HEK293 (cell line): ENCODE data around the gene NAV2.

Experiments
- CTCF ChIA-PET: fragments of 350-600 bp; formaldehyde crosslinking; extraction: SDS; loops from one replicate; lab custom pipeline; 2021; ENCODE audit warnings: antibody characterized with exemption; lab: Yijun Ruan, JAX
- POLR2A ChIA-PET: fragments of 300-600 bp; formaldehyde crosslinking; extraction: SDS; loops from one replicate; lab custom pipeline; 2020; ENCODE audit warnings: antibody characterized with exemption, inconsistent platforms; lab: Yijun Ruan, JAX
- H3K27ac ChIP-seq: fragments of 200-500 bp; sonication (Bioruptor generic); 2 replicates; pipeline ENCODE4 v1.5.1; 2014; ENCODE audit warnings: low read depth, low read length, control low read depth, inconsistent platforms; ENCODE audit errors: extremely low read depth
- H3K36me3 ChIP-seq, 2 experiments: fragments of 200-500 bp in 1 of 2; sonication (Bioruptor generic) in 1 of 2; 1 replicate in 1 of 2; 2 replicates in 1 of 2; pipeline ENCODE4 v1.5.1; 2014 to 2017; ENCODE audit warnings: inconsistent platforms in 2 of 2, low read length in 2 of 2; ENCODE audit not compliant: control insufficient read depth in 2 of 2, insufficient read depth in 1 of 2
- H3K4me1 ChIP-seq: fragments of 200-500 bp; sonication (Bioruptor generic); 2 replicates; pipeline ENCODE4 v1.5.1; 2014; ENCODE audit warnings: mild to moderate bottlenecking, low read length, inconsistent platforms; ENCODE audit not compliant: control insufficient read depth, insufficient read depth
- H3K4me3 ChIP-seq: 2 replicates; pipeline ENCODE4 v1.5.1; 2011; ENCODE audit warnings: low read depth, mild to moderate bottlenecking, control low read depth, low read length, moderate library complexity
- H3K9me3 ChIP-seq: fragments of 200-500 bp; sonication (Bioruptor generic); 2 replicates; pipeline ENCODE4 v1.5.1; 2014; ENCODE audit warnings: low read depth, low read length, inconsistent platforms; ENCODE audit not compliant: control insufficient read depth, insufficient read depth
- AEBP2 ChIP-seq: fragments of 450-650 bp; formaldehyde crosslinking; IDR thresholded peaks from 2 replicates; pipeline ENCODE4 v1.5.1; 2016; ENCODE audit warnings: missing biosample characterization, missing genetic modification characterization, borderline replicate concordance
- ELK4 ChIP-seq: IDR thresholded peaks from 2 replicates; pipeline ENCODE4 v1.6.1; 2011; ENCODE audit warnings: mild to moderate bottlenecking, low read depth, low read length, borderline replicate concordance
- GLIS2 ChIP-seq: fragments of 450-650 bp; formaldehyde crosslinking; IDR thresholded peaks from 2 replicates; pipeline ENCODE4 v1.5.1; 2016; ENCODE audit warnings: missing biosample characterization, missing genetic modification characterization
- MEIS1 ChIP-seq: sonication (generic); formaldehyde crosslinking; IDR thresholded peaks from 2 replicates; pipeline ENCODE4 v1.8.1; 2022; ENCODE audit warnings: missing genetic modification reagents, mild to moderate bottlenecking, borderline replicate concordance
- PBX3 ChIP-seq: sonication (generic); formaldehyde crosslinking; IDR thresholded peaks from 2 replicates; pipeline ENCODE4 v1.8.1; 2022; ENCODE audit warnings: mild to moderate bottlenecking, moderate library complexity, missing genetic modification reagents
- SP2 ChIP-seq: fragments of 450-650 bp; formaldehyde crosslinking; IDR thresholded peaks from 2 replicates; pipeline ENCODE4 v1.5.1; 2016; ENCODE audit warnings: missing biosample characterization, missing genetic modification characterization
- TCF7L2 ChIP-seq: IDR thresholded peaks from 2 replicates; pipeline ENCODE4 v1.6.1; 2011; ENCODE audit warnings: low read depth, mild to moderate bottlenecking, inconsistent platforms, low read length, moderate library complexity, borderline replicate concordance
- ZBTB26 ChIP-seq: fragments of 450-650 bp; formaldehyde crosslinking; optimal IDR thresholded peaks from 2 replicates; pipeline ENCODE3; 2016; ENCODE audit warnings: missing biosample characterization, mild to moderate bottlenecking, missing genetic modification characterization
- ZFP69B ChIP-seq: fragments of 450-650 bp; formaldehyde crosslinking; IDR thresholded peaks from 2 replicates; pipeline ENCODE4 v1.5.1; 2016; ENCODE audit warnings: missing biosample characterization, missing genetic modification characterization
- ZNF10 ChIP-seq: fragments of 450-650 bp; formaldehyde crosslinking; IDR thresholded peaks from 2 replicates; pipeline ENCODE4 v1.5.1; 2017; ENCODE audit warnings: missing biosample characterization, missing genetic modification characterization
- ZNF114 ChIP-seq: fragments of 450-650 bp; formaldehyde crosslinking; IDR thresholded peaks from 2 replicates; pipeline ENCODE4 v1.5.0; 2017; ENCODE audit warnings: missing biosample characterization, missing genetic modification characterization
- ZNF148 ChIP-seq: fragments of 450-650 bp; formaldehyde crosslinking; IDR thresholded peaks from 2 replicates; pipeline ENCODE4 v1.5.0; 2017; ENCODE audit warnings: missing biosample characterization, missing genetic modification characterization, borderline replicate concordance
- ZNF157 ChIP-seq: fragments of 450-650 bp; formaldehyde crosslinking; IDR thresholded peaks from 2 replicates; pipeline ENCODE4 v1.5.1; 2016; ENCODE audit warnings: missing biosample characterization, missing genetic modification characterization
- ZNF19 ChIP-seq: fragments of 450-650 bp; formaldehyde crosslinking; IDR thresholded peaks from 2 replicates; pipeline ENCODE4; 2016; ENCODE audit warnings: missing biosample characterization, missing genetic modification characterization, low read depth
- ZNF248 ChIP-seq: fragments of 450-650 bp; formaldehyde crosslinking; IDR thresholded peaks from 2 replicates; pipeline ENCODE4 v1.5.1; 2017; ENCODE audit warnings: missing biosample characterization, missing genetic modification characterization
- ZNF26 ChIP-seq: fragments of 450-650 bp; formaldehyde crosslinking; IDR thresholded peaks from 2 replicates; pipeline ENCODE4 v1.5.1; 2016; ENCODE audit warnings: missing biosample characterization, missing genetic modification characterization
- ZNF398 ChIP-seq: fragments of 450-650 bp; formaldehyde crosslinking; IDR thresholded peaks from 2 replicates; pipeline ENCODE4 v1.5.1; 2017; ENCODE audit warnings: missing biosample characterization, missing genetic modification characterization
- ZNF529 ChIP-seq: fragments of 450-650 bp; formaldehyde crosslinking; IDR thresholded peaks from 2 replicates; pipeline ENCODE4 v1.5.1; 2017; ENCODE audit warnings: missing genetic modification characterization, missing biosample characterization; ENCODE audit not compliant: insufficient replicate concordance
- ZNF548 ChIP-seq: fragments of 450-650 bp; formaldehyde crosslinking; IDR thresholded peaks from 2 replicates; pipeline ENCODE4 v1.5.1; 2016; ENCODE audit warnings: missing biosample characterization, missing genetic modification characterization
- ZNF558 ChIP-seq: fragments of 450-650 bp; formaldehyde crosslinking; IDR thresholded peaks from 2 replicates; pipeline ENCODE4 v1.5.1; 2016; ENCODE audit warnings: missing biosample characterization, missing genetic modification characterization
- ZNF571 ChIP-seq: fragments of 450-650 bp; formaldehyde crosslinking; IDR thresholded peaks from 2 replicates; pipeline ENCODE4 v1.5.0; 2017; ENCODE audit warnings: missing biosample characterization, missing genetic modification characterization
- ZNF707 ChIP-seq: fragments of 450-650 bp; formaldehyde crosslinking; IDR thresholded peaks from 2 replicates; pipeline ENCODE4 v1.5.1; 2016; ENCODE audit warnings: missing biosample characterization, missing genetic modification characterization
- ZNF747 ChIP-seq: fragments of 450-650 bp; formaldehyde crosslinking; IDR thresholded peaks from 2 replicates; pipeline ENCODE4 v1.5.1; 2016; ENCODE audit warnings: missing biosample characterization, missing genetic modification characterization
- ZNF785 ChIP-seq: fragments of 450-650 bp; formaldehyde crosslinking; IDR thresholded peaks from 2 replicates; pipeline ENCODE4 v1.5.1; 2016; ENCODE audit warnings: missing biosample characterization, missing genetic modification characterization

Gene NAV2

GRCh38 chr11:20054584-20054983 is 341.9 kb downstream of the NAV2 start (continued):
- TF ChIP-seq ELK4 (no peak), ZNF398 (tag by site-specific recombination) (no peak), ZNF558 (tag by site-specific recombination) (no peak), PBX3 (no peak), ZNF157 (tag by site-specific recombination) (no peak), ZNF707 (tag by site-specific recombination) (no peak), MEIS1 (CRISPR knock-in tag) (no peak), ZNF548 (tag by site-specific recombination) (no peak)

GRCh38 chr11:20055312-20055711 is 342.7 kb downstream of the NAV2 start:
- H3K36me3 ChIP-seq = peaks cover 0 to 22% of the 10 kb centered on the region in 2 experiments; a peak in 1 of 3 replicates
- H3K27ac ChIP-seq = no peak overlapping the region
- ChIA-PET CTCF (interaction anchor here (1.1 to 1.2 kb wide), 2 partner anchors 30 to 55 kb away, joined by 3 read pairs; no protein-coding TSS in a partner anchor), POLR2A (no interaction called here)
- H3K9me3 ChIP-seq = no peaks in the 10 kb centered on the region
- peaks cover 7% of the 10 kb centered on the region; the same call in 1 of the 2 replicates for H3K4me1 ChIP-seq
- H3K4me3 ChIP-seq = no peak overlapping the region
- TF ChIP-seq ZNF148 (tag by site-specific recombination) (no peak), ZBTB26 (tag by site-specific recombination) (no peak), ZNF10 (tag by site-specific recombination) (no peak), ZNF248 (tag by site-specific recombination) (no peak), TCF7L2 (no peak), AEBP2 (tag by site-specific recombination) (no peak), ZFP69B (tag by site-specific recombination) (no peak), ZNF747 (no peak), ZNF114 (tag by site-specific recombination) (no peak), ZNF19 (tag by site-specific recombination) (no peak), ZNF529 (tag by site-specific recombination) (no peak), GLIS2 (tag by site-specific recombination) (no peak), ZNF571 (no peak), SP2 (no peak), ZNF398 (tag by site-specific recombination) (no peak), ZNF785 (tag by site-specific recombination) (no peak), ZNF26 (no peak)
